WTC11 (cell line): ENCODE results near the gene DLG1. TPM values are rescaled to one million over a fixed set of nuclear protein-coding genes. Genes with fewer than 3 reads are reported as not detected.

Experiments used
- ATAC-seq: fragments of 200-7000 bp; cut with Tn5 transposase; 2 replicates; pipeline ENCODE4 v1.10.0; 2021; ENCODE audit warnings: mild to moderate bottlenecking, moderate library complexity
- CTCF ChIA-PET: fragments of 300-600 bp; sonication (Branson Sonifier 250); formaldehyde crosslinking; loops from one replicate; lab custom pipeline; 2021; ENCODE audit warnings: antibody characterized with exemption; lab: Charles Lee
- POLR2A ChIA-PET: fragments of 350-600 bp; sonication (Branson Sonifier 250); formaldehyde crosslinking; loops from one replicate; lab custom pipeline; 2021; ENCODE audit warnings: antibody characterized with exemption; lab: Charles Lee
- DNase-seq: peaks from one replicate; pipeline ENCODE4 v3.0.0; 2021; ENCODE audit warnings: low spot score
- H3K27ac Mint-ChIP-seq: 2 replicates; pipeline ENCODE4 v1.8.0; 2021; ENCODE audit warnings: mixed read lengths
- H3K27me3 Mint-ChIP-seq: 2 replicates; pipeline ENCODE4 v1.8.0; 2021; ENCODE audit warnings: low read depth, mild to moderate bottlenecking, moderate library complexity, mixed read lengths
- H3K36me3 Mint-ChIP-seq: 2 replicates; pipeline ENCODE4 v1.8.0; 2021; ENCODE audit warnings: mixed read lengths
- H3K4me1 Mint-ChIP-seq: 2 replicates; pipeline ENCODE4 v1.8.0; 2022; ENCODE audit warnings: mixed read lengths
- H3K4me3 Mint-ChIP-seq: 2 replicates; pipeline ENCODE4 v1.8.0; 2021; ENCODE audit warnings: mild to moderate bottlenecking, moderate library complexity, mixed read lengths
- H3K9me3 Mint-ChIP-seq: 2 replicates; pipeline ENCODE4 v1.8.0; 2021; ENCODE audit warnings: mixed read lengths
- ATF1 ChIP-seq: sonication (generic); formaldehyde crosslinking; IDR thresholded peaks from 2 replicates; pipeline ENCODE4 v1.8.1; 2023; ENCODE audit warnings: mild to moderate bottlenecking, moderate library complexity, missing genetic modification reagents
- ELF4 ChIP-seq: sonication (generic); formaldehyde crosslinking; IDR thresholded peaks from 2 replicates; pipeline ENCODE4 v1.8.1; 2022; ENCODE audit warnings: low read depth, mild to moderate bottlenecking, moderate library complexity, missing genetic modification reagents
- EMX1 ChIP-seq: fragments of 250-450 bp; sonication (Bioruptor Pico); IDR thresholded peaks from 2 replicates; pipeline ENCODE4 v1.8.0; 2021; ENCODE audit warnings: mild to moderate bottlenecking
- ERG ChIP-seq: fragments of 250-450 bp; sonication (Bioruptor Pico); IDR thresholded peaks from 2 replicates; pipeline ENCODE4 v1.8.0; 2021; ENCODE audit warnings: mild to moderate bottlenecking
- FOXJ3 ChIP-seq: sonication (generic); formaldehyde crosslinking; IDR thresholded peaks from 2 replicates; pipeline ENCODE4 v1.9.0; 2021; ENCODE audit warnings: missing genetic modification reagents, mild to moderate bottlenecking, borderline replicate concordance
- FOXK1 ChIP-seq: sonication (generic); formaldehyde crosslinking; IDR thresholded peaks from 2 replicates; pipeline ENCODE4 v1.8.0; 2022; ENCODE audit warnings: mild to moderate bottlenecking, moderate library complexity, missing genetic modification reagents
- IRF1 ChIP-seq: sonication (generic); formaldehyde crosslinking; IDR thresholded peaks from 2 replicates; pipeline ENCODE4 v1.8.0; 2023; ENCODE audit warnings: missing genetic modification reagents
- NFE2L1 ChIP-seq: sonication (generic); formaldehyde crosslinking; IDR thresholded peaks from 2 replicates; pipeline ENCODE4 v1.8.1; 2023; ENCODE audit warnings: missing genetic modification reagents
- NFYB ChIP-seq: sonication (generic); formaldehyde crosslinking; conservative IDR thresholded peaks from 2 replicates; pipeline ENCODE4 v1.8.0; 2022; ENCODE audit warnings: low read depth, missing genetic modification reagents
- NR1H2 ChIP-seq: sonication (generic); formaldehyde crosslinking; IDR thresholded peaks from 2 replicates; pipeline ENCODE4 v1.9.0; 2021; ENCODE audit warnings: mild to moderate bottlenecking, moderate library complexity, missing genetic modification reagents
- SOX15 ChIP-seq: fragments of 250-450 bp; sonication (Bioruptor Pico); IDR thresholded peaks from 2 replicates; pipeline ENCODE4 v1.9.0; 2021; ENCODE audit warnings: mild to moderate bottlenecking
- ZBTB21 ChIP-seq: sonication (generic); formaldehyde crosslinking; IDR thresholded peaks from 2 replicates; pipeline ENCODE4 v1.8.1; 2023; ENCODE audit warnings: mild to moderate bottlenecking, missing genetic modification reagents, borderline replicate concordance
- ZNF232 ChIP-seq: sonication (generic); formaldehyde crosslinking; IDR thresholded peaks from 2 replicates; pipeline ENCODE4 v1.8.0; 2022; ENCODE audit warnings: mild to moderate bottlenecking, missing genetic modification reagents
- ZNF317 ChIP-seq: sonication (generic); formaldehyde crosslinking; IDR thresholded peaks from 2 replicates; pipeline ENCODE4 v1.8.1; 2023; ENCODE audit warnings: low read depth, mild to moderate bottlenecking, moderate library complexity, missing genetic modification reagents, borderline replicate concordance
- ZNF416 ChIP-seq: fragments of 250-450 bp; sonication (Bioruptor Pico); IDR thresholded peaks from 2 replicates; pipeline ENCODE4 v1.9.0; 2021; ENCODE audit warnings: mild to moderate bottlenecking, inconsistent platforms
- ZNF671 ChIP-seq: fragments of 250-450 bp; sonication (Bioruptor Pico); IDR thresholded peaks from 2 replicates; pipeline ENCODE4 v1.8.0; 2021; ENCODE audit warnings: mild to moderate bottlenecking
- total RNA-seq: library from RNA; stranded (reverse); gene quantifications from 3 replicates; pipeline ENCODE4 v1.2.3, GENCODE V29; 2021
- TF ChIP-seq, protein P1 (sequence below): sonication (generic); formaldehyde crosslinking; conservative IDR thresholded peaks from 2 replicates; pipeline ENCODE4 v1.8.1; 2023; ENCODE audit warnings: mild to moderate bottlenecking, low read depth, missing genetic modification reagents, moderate library complexity
- TF ChIP-seq, protein P2 (sequence below): fragments of 250-450 bp; sonication (Bioruptor Pico); IDR thresholded peaks from 2 replicates; pipeline ENCODE4 v2.1.2; 2022; ENCODE audit warnings: mild to moderate bottlenecking, moderate library complexity
- TF ChIP-seq, protein P3 (sequence below): sonication (generic); formaldehyde crosslinking; IDR thresholded peaks from 2 replicates; pipeline ENCODE4 v1.8.1; 2022; ENCODE audit warnings: missing genetic modification reagents, borderline replicate concordance
- TF ChIP-seq, protein P4 (sequence below): sonication (generic); formaldehyde crosslinking; IDR thresholded peaks from 2 replicates; pipeline ENCODE4 v1.8.1; 2022; ENCODE audit warnings: mild to moderate bottlenecking, moderate library complexity, missing genetic modification reagents
- TF ChIP-seq, protein P5 (sequence below): sonication (generic); formaldehyde crosslinking; IDR thresholded peaks from 2 replicates; pipeline ENCODE4 v1.8.0; 2022; ENCODE audit warnings: mild to moderate bottlenecking, missing genetic modification reagents

Gene DLG1
- total RNA-seq, 1 experiment from 2014 or later: 81.1 TPM

GRCh38 chr3:197335428-197336132 is 37.2 kb upstream of the DLG1 start:
- ChIA-PET CTCF (interaction anchor here (0.6 kb wide), 1 partner anchor 123 kb away, joined by 3 read pairs; no protein-coding TSS in a partner anchor), POLR2A (interaction anchor here (0.6 kb wide), 1 partner anchor 90 kb away, joined by 3 read pairs; no protein-coding TSS in a partner anchor)
- peaks cover 2% of the 10 kb centered on the region; the same call in 1 of the 2 replicates for H3K27me3 Mint-ChIP-seq
- TF ChIP-seq, protein P1, sequence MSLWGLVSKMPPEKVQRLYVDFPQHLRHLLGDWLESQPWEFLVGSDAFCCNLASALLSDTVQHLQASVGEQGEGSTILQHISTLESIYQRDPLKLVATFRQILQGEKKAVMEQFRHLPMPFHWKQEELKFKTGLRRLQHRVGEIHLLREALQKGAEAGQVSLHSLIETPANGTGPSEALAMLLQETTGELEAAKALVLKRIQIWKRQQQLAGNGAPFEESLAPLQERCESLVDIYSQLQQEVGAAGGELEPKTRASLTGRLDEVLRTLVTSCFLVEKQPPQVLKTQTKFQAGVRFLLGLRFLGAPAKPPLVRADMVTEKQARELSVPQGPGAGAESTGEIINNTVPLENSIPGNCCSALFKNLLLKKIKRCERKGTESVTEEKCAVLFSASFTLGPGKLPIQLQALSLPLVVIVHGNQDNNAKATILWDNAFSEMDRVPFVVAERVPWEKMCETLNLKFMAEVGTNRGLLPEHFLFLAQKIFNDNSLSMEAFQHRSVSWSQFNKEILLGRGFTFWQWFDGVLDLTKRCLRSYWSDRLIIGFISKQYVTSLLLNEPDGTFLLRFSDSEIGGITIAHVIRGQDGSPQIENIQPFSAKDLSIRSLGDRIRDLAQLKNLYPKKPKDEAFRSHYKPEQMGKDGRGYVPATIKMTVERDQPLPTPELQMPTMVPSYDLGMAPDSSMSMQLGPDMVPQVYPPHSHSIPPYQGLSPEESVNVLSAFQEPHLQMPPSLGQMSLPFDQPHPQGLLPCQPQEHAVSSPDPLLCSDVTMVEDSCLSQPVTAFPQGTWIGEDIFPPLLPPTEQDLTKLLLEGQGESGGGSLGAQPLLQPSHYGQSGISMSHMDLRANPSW: no peak
- TF ChIP-seq ZBTB21 (CRISPR knock-in tag): no peak
- TF ChIP-seq NFE2L1 (CRISPR knock-in tag): no peak
- TF ChIP-seq, protein P2, sequence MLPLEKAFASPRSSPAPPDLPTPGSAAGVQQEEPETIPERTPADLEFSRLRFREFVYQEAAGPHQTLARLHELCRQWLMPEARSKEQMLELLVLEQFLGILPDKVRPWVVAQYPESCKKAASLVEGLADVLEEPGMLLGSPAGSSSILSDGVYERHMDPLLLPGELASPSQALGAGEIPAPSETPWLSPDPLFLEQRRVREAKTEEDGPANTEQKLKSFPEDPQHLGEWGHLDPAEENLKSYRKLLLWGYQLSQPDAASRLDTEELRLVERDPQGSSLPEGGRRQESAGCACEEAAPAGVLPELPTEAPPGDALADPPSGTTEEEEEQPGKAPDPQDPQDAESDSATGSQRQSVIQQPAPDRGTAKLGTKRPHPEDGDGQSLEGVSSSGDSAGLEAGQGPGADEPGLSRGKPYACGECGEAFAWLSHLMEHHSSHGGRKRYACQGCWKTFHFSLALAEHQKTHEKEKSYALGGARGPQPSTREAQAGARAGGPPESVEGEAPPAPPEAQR (CRISPR knock-in tag): no peak
- TF ChIP-seq IRF1 (CRISPR knock-in tag): no peak
- no peak for TF ChIP-seq ELF4 (CRISPR knock-in tag)
- TF ChIP-seq, protein P3, sequence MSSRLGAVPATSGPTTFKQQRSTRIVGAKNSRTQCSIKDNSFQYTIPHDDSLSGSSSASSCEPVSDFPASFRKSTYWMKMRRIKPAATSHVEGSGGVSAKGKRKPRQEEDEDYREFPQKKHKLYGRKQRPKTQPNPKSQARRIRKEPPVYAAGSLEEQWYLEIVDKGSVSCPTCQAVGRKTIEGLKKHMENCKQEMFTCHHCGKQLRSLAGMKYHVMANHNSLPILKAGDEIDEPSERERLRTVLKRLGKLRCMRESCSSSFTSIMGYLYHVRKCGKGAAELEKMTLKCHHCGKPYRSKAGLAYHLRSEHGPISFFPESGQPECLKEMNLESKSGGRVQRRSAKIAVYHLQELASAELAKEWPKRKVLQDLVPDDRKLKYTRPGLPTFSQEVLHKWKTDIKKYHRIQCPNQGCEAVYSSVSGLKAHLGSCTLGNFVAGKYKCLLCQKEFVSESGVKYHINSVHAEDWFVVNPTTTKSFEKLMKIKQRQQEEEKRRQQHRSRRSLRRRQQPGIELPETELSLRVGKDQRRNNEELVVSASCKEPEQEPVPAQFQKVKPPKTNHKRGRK (CRISPR knock-in tag): no peak
- TF ChIP-seq FOXK1 (CRISPR knock-in tag): no peak
- no peak for TF ChIP-seq ZNF671
- TF ChIP-seq, protein P4, sequence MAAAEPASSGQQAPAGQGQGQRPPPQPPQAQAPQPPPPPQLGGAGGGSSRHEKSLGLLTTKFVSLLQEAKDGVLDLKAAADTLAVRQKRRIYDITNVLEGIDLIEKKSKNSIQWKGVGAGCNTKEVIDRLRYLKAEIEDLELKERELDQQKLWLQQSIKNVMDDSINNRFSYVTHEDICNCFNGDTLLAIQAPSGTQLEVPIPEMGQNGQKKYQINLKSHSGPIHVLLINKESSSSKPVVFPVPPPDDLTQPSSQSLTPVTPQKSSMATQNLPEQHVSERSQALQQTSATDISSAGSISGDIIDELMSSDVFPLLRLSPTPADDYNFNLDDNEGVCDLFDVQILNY: no peak
- H3K9me3 Mint-ChIP-seq: no peaks in the 10 kb centered on the region
- H3K4me3 Mint-ChIP-seq: no peak overlapping the region
- no peak for DNase-seq
- H3K27ac Mint-ChIP-seq: no peak overlapping the region; the same call in 1 of the 2 replicates
- no peaks in the 10 kb centered on the region for H3K36me3 Mint-ChIP-seq
- H3K4me1 Mint-ChIP-seq: peaks cover 27% of the 10 kb centered on the region
- no peak for ATAC-seq

DNA sequence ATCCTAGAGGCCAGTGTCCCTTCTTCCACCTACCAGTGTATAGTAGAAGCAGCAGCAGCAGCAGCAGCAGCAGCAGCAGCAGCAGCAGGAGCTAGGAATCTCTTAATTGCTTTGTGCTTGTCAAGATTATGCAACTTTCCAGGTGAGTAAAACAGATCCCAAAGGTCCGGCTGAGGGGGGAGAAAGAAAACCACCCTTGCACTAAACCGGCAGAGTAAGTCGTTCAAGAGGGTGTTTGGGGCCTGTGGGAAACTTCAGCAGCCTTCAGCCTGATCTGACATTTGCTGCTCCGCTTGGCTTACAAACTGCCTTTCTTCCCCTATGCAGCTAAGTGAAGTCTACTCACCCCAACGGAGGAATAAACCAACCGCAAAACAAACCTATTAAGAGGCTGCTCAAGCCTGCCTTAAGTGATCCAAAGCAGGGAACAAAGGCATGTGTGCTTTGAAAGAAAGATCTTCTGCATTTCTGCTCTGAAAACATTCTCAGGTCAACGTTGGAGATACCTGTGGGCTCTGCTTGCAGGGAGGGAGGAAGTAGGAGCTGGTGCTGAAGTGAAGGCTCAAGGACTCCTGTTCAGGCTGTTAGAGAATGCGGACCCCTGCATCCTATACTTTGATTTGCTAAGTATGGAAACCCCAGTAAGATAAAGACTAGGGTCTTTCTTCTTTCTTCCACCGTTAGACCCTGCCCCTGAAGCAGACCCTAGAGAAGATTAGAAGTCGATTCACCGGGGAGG is 35.7 kb upstream of the DLG1 start:
- peaks cover 23% of the 10 kb centered on the region for H3K4me1 Mint-ChIP-seq
- ATAC-seq (peak; percentile 62), DNase-seq (no peak)
- H3K9me3 Mint-ChIP-seq: no peaks in the 10 kb centered on the region
- POLR2A ChIA-PET: interaction anchor here (0.6 kb wide), 1 partner anchor 107 kb away, joined by 3 read pairs; no protein-coding TSS in a partner anchor
- H3K36me3 Mint-ChIP-seq: no peaks in the 10 kb centered on the region
- no peak overlapping the region for H3K4me3 Mint-ChIP-seq
- CTCF ChIA-PET: no interaction called here
- 0 out of 2 replicates have a peak overlapping the region, but pooled peaks have one; percentile 44 for H3K27ac Mint-ChIP-seq
- H3K27me3 Mint-ChIP-seq: peaks cover 2% of the 10 kb centered on the region; the same call in 1 of the 2 replicates
- TF ChIP-seq ZNF232 (CRISPR knock-in tag): no peak
- TF ChIP-seq SOX15 (CRISPR knock-in tag): no peak
- TF ChIP-seq NR1H2 (CRISPR knock-in tag): no peak
- no peak for TF ChIP-seq ZNF317 (CRISPR knock-in tag)
- TF ChIP-seq NFYB: no peak
- TF ChIP-seq ZNF416 (CRISPR knock-in tag): no peak
- TF ChIP-seq, protein P5, sequence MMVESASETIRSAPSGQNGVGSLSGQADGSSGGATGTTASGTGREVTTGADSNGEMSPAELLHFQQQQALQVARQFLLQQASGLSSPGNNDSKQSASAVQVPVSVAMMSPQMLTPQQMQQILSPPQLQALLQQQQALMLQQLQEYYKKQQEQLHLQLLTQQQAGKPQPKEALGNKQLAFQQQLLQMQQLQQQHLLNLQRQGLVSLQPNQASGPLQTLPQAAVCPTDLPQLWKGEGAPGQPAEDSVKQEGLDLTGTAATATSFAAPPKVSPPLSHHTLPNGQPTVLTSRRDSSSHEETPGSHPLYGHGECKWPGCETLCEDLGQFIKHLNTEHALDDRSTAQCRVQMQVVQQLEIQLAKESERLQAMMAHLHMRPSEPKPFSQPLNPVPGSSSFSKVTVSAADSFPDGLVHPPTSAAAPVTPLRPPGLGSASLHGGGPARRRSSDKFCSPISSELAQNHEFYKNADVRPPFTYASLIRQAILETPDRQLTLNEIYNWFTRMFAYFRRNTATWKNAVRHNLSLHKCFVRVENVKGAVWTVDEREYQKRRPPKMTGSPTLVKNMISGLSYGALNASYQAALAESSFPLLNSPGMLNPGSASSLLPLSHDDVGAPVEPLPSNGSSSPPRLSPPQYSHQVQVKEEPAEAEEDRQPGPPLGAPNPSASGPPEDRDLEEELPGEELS (CRISPR knock-in tag): no peak
- TF ChIP-seq ERG (CRISPR knock-in tag): no peak
- TF ChIP-seq ATF1 (CRISPR knock-in tag): no peak
- no peak for TF ChIP-seq EMX1 (CRISPR knock-in tag)
- TF ChIP-seq FOXJ3 (CRISPR knock-in tag): no peak
- TF ChIP-seq, protein P2 (CRISPR knock-in tag): no peak
